K562 (cell line): ENCODE data around the gene ST6GALNAC1. TPM values are rescaled to one million over a fixed set of nuclear protein-coding genes. Genes with fewer than 3 reads are reported as not detected.

Experiments used
- BHLHE40 ChIP-seq: IDR thresholded peaks from 2 replicates; pipeline ENCODE4 v1.6.1; 2011; ENCODE audit warnings: low read length, improper control_type of control experiment
- CBX3 ChIP-seq, 2 experiments: IDR thresholded peaks; 1 replicate in 1 of 2; 2 replicates in 1 of 2; pipeline ENCODE4 v1.6.1; 2012; ENCODE audit warnings: inconsistent platforms in 2 of 2, low read length in 2 of 2, borderline replicate concordance in 1 of 2, control low read depth in 1 of 2
- E2F6 ChIP-seq, 2 experiments: IDR thresholded peaks; 2 replicates each; pipeline ENCODE4 v1.6.1; 2011; ENCODE audit warnings: borderline replicate concordance in 1 of 2, control low read depth in 1 of 2, low read depth in 1 of 2, low read length in 1 of 2, mild to moderate bottlenecking in 1 of 2, mixed read lengths in 1 of 2, moderate library complexity in 1 of 2; ENCODE audit not compliant: insufficient read depth in 1 of 2, insufficient read length in 1 of 2, poor library complexity in 1 of 2, severe bottlenecking in 1 of 2; ENCODE audit errors: extremely low read depth in 1 of 2
- KAT2B ChIP-seq: IDR thresholded peaks from one replicate; pipeline ENCODE4 v1.6.1; 2012; ENCODE audit warnings: low read depth, mild to moderate bottlenecking, control low read depth, inconsistent platforms, low read length, moderate library complexity
- MLLT1 ChIP-seq, 2 experiments: fragments of 450-650 bp; IDR thresholded peaks; 2 replicates each; pipeline ENCODE4 v1.6.1; 2016
- NFRKB ChIP-seq: fragments of 450-650 bp; IDR thresholded peaks from 2 replicates; pipeline ENCODE4 v1.6.1; 2016; ENCODE audit warnings: low read depth
- POLR2A ChIP-seq: fragments of 450-650 bp; conservative IDR thresholded peaks from 2 replicates; pipeline ENCODE4 v1.6.1; 2016
- PYGO2 ChIP-seq: fragments of 450-650 bp; IDR thresholded peaks from 2 replicates; pipeline ENCODE4 v1.6.1; 2016; ENCODE audit warnings: mild to moderate bottlenecking, missing genetic modification characterization, moderate library complexity, missing compliant biosample characterization
- RBM22 ChIP-seq: fragments of 200-400 bp; formaldehyde crosslinking; IDR thresholded peaks from 2 replicates; pipeline ENCODE4 v1.6.1; 2018; ENCODE audit warnings: low read length, low read depth; ENCODE audit not compliant: poor library complexity, severe bottlenecking
- SMAD2 ChIP-seq: fragments of 150-350 bp; IDR thresholded peaks from 2 replicates; pipeline ENCODE4 v1.6.1; 2014; ENCODE audit warnings: low read depth, mild to moderate bottlenecking, low read length
- STAT5B ChIP-seq: fragments of 250-450 bp; sonication (Bioruptor Pico); IDR thresholded peaks from 2 replicates; pipeline ENCODE4 v1.8.0; 2021; ENCODE audit warnings: mild to moderate bottlenecking, inconsistent platforms
- ZBTB2 ChIP-seq: fragments of 450-650 bp; IDR thresholded peaks from 2 replicates; pipeline ENCODE4 v1.6.1; 2016; ENCODE audit warnings: antibody characterized with exemption
- ZMIZ1 ChIP-seq, 2 experiments: fragments of 150-350 bp in 1 of 2; IDR thresholded peaks; 2 replicates each; pipeline ENCODE4 v1.6.1; 2012 to 2016; ENCODE audit warnings: low read depth in 2 of 2, low read length in 2 of 2, mild to moderate bottlenecking in 1 of 2, moderate library complexity in 1 of 2
- ZNF592 ChIP-seq: fragments of 450-650 bp; IDR thresholded peaks from 2 replicates; pipeline ENCODE4 v1.6.1; 2017; ENCODE audit warnings: antibody characterized with exemption, mild to moderate bottlenecking
- ZNF75A ChIP-seq: fragments of 450-650 bp; formaldehyde crosslinking; IDR thresholded peaks from 2 replicates; pipeline ENCODE4 v1.4.0; 2020; ENCODE audit warnings: mild to moderate bottlenecking
- polyA plus RNA-seq, 8 experiments: library from polyadenylated mRNA; depleted of rRNA in 4 of 8; stranded (reverse) in 5 of 8; unstranded in 3 of 8; fragments of >200 nt; fragmentation: Nextera tagmentation in 2 of 8; fragmentation: Illumina TruSeq in 1 of 8; extraction: Ambion mirVana in 2 of 8; extraction: Trizol in 1 of 8; gene quantifications; 2 replicates each; pipeline versions ENCODE4 v1.2.1 to v1.2.3, GENCODE V29; 2011 to 2014; ENCODE audit warnings: inconsistent platforms in 1 of 8, missing spikeins in 1 of 8
- total RNA-seq, 7 experiments: library from RNA; depleted of rRNA in 6 of 7; stranded (reverse); fragments of >200 nt in 6 of 7; fragmentation: Illumina TruSeq in 2 of 7; extraction: Trizol in 2 of 7; gene quantifications; 2 replicates each; pipeline versions ENCODE4 v1.2.1 to v1.2.3, GENCODE V29; 2011 to 2021; ENCODE audit warnings: low replicate concordance in 1 of 7

ST6GALNAC1 gene
- total and polyA plus RNA-seq, 9 of the 15 experiments (the other 6 are each of a cell fraction or from before 2014, with no cell fraction given), result 20.6 to 68.4 (median 50.5) TPM

GRCh38 chr17:76671123-76671911 lies 27.8 kb upstream of the ST6GALNAC1 start (continued):
- 0 out of 2 replicates have a peak, but pooled peaks have one; percentile 38 for TF ChIP-seq ZBTB2
- no peak for TF ChIP-seq SMAD2
- no peak for TF ChIP-seq STAT5B (CRISPR knock-in tag)
- no peak for TF ChIP-seq KAT2B
- TF ChIP-seq E2F6 (IDR thresholded peaks at IDR 0.05; ENCODE audit: borderline replicate concordance in 1 of 2, extremely low read depth in 1 of 2, insufficient read depth in 1 of 2, insufficient read length in 1 of 2, low read depth in 1 of 2, low read length in 1 of 2, poor library complexity in 1 of 2, severe bottlenecking in 1 of 2), result peak in 1 of 2 experiments; percentile 39
- TF ChIP-seq NFRKB, result peak; percentile 51
- TF ChIP-seq RBM22, result no peak
- peak; percentile 75; the same call in 1 of the 2 replicates for TF ChIP-seq ZNF592
- TF ChIP-seq POLR2A, result peak; percentile 80
- peak in 1 of 2 experiments; percentile 28; a peak in 1 of 3 replicates for TF ChIP-seq CBX3 (IDR thresholded peaks at IDR 0.05; ENCODE audit: borderline replicate concordance in 1 of 2, low read length in 2 of 2)
- TF ChIP-seq PYGO2 (tag), result no peak
- TF ChIP-seq MLLT1 (IDR thresholded peaks at IDR 0.05), result peak; percentile 64 to 96
- no peak for TF ChIP-seq ZNF75A (CRISPR knock-in tag)
- TF ChIP-seq BHLHE40, result peak; percentile 62
- TF ChIP-seq ZMIZ1 (IDR thresholded peaks at IDR 0.05; ENCODE audit: low read depth in 2 of 2, low read length in 2 of 2), result no peak
